HEK293T (cell line): ENCODE data around the gene KPNA1.

Experiments used
- ARNT ChIP-seq: fragments of 450-650 bp; IDR thresholded peaks from 2 replicates; pipeline ENCODE4 v1.6.1; 2017; ENCODE audit warnings: mild to moderate bottlenecking
- BHLHE40 ChIP-seq: fragments of 450-650 bp; IDR thresholded peaks from 2 replicates; pipeline ENCODE4 v1.6.1; 2016; ENCODE audit warnings: mild to moderate bottlenecking, moderate library complexity, borderline replicate concordance
- ELF4 ChIP-seq: fragments of 450-650 bp; IDR thresholded peaks from 2 replicates; pipeline ENCODE4 v1.6.1; 2017; ENCODE audit warnings: antibody characterized with exemption
- FOXA1 ChIP-seq: fragments of 450-650 bp; IDR thresholded peaks from 2 replicates; pipeline ENCODE4 v1.6.1; 2016; ENCODE audit warnings: mild to moderate bottlenecking
- FOXK2 ChIP-seq: fragments of 450-650 bp; IDR thresholded peaks from 2 replicates; pipeline ENCODE4 v1.6.1; 2016; ENCODE audit warnings: mild to moderate bottlenecking
- FOXM1 ChIP-seq: fragments of 450-650 bp; IDR thresholded peaks from 2 replicates; pipeline ENCODE4 v1.6.1; 2017; ENCODE audit warnings: mild to moderate bottlenecking, borderline replicate concordance
- HDGF ChIP-seq: fragments of 450-650 bp; IDR thresholded peaks from 2 replicates; pipeline ENCODE4 v1.6.1; 2017; ENCODE audit warnings: antibody characterized with exemption, borderline replicate concordance
- NFRKB ChIP-seq: fragments of 450-650 bp; IDR thresholded peaks from 2 replicates; pipeline ENCODE4 v1.6.1; 2016; ENCODE audit warnings: mild to moderate bottlenecking, moderate library complexity
- SP1 ChIP-seq: fragments of 450-650 bp; IDR thresholded peaks from 2 replicates; pipeline ENCODE4 v1.6.1; 2017
- SUZ12 ChIP-seq: fragments of 450-650 bp; IDR thresholded peaks from 2 replicates; pipeline ENCODE4 v1.6.1; 2016; ENCODE audit warnings: mild to moderate bottlenecking
- TARDBP ChIP-seq: fragments of 450-650 bp; IDR thresholded peaks from 2 replicates; pipeline ENCODE4 v1.6.1; 2016

DNA sequence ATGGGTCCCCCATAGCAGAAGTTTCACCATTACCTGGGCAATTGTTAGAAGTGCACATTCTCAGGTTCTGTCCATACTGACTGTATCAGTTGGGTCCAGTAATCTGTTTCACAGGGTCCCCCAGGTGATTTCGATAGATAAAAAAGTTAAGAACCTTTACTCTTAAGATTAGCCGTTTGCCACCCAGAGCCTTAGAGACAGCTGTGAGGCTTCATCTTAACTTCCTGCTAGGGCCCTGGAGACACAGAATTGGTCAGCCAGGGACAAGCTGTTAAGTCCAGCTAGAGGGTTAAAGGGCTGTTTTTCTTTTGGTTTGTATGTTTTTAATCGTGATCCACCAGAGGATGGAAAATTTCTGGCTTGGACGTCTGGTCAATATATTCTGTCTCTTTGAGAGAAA, 124.1 kb downstream of the KPNA1 start:
- TF ChIP-seq HDGF (no peak), ELF4 (no peak), SP1 (no peak), TARDBP (no peak), FOXK2 (no peak), BHLHE40 (no peak), FOXA1 (no peak), NFRKB (no peak), SUZ12 (no peak), ARNT (no peak), FOXM1 (no peak)
